NCI-H2107 treated with DMSO at 0.1 percent for 48 hours (cell line): ENCODE measurements around the gene FBXO46.

Experiments
- DNase-seq: peaks from one replicate; lab custom pipeline; 2025; ENCODE audit not compliant: unreplicated experiment; lab: John Stamatoyannopoulos, UW

Gene FBXO46

DNA sequence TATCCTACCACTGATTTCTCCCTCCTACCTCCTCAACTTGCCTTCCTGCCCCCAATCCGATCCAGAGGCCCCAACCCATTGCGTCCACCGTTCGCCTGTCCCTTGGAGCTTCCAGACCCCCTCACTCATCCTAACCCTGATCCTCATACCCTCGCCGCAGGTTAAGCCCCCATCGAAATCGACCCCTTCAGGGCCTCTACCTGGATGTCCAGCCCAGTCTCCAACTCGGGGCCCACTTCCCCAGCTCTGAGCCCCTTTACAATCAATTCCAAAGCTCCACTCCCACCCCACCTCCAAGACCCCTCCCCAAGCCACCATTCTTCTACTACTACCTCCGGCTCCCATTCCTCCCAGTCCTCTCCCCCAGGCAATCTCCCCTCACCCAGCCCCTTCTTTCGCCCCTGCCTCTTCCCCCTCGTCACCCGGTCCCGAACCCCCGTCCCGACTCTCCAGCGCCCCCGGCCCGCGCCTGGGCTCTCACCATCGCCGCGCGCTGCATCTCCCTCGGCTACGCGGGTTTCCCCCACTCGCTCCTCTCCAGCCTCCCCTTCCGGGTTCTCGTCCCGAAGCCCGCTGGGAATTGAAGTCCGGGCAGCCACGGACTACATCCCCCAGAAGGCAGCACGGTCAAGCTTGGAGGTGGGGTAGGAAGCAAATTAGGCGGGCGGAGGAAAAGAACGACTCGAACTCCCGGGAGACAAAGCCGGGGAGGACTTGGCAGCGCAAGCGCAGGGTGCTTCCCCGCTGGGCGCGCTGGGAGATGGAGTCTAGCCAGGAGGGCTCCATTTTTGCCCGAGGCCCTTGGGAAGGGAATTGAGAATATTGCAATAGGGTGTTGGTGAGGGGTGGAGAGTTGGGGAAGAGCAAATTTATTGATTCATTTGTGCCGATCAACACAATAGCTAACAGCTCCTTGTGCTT, at the start of gene FBXO46:
Gene FBXO46 (minus strand): TSS at position 529 of the 921 bp plus-strand sequence. CDS start 17,401 bp downstream, outside the sequence.
- DNase-seq, result peak; percentile 98

DNA sequence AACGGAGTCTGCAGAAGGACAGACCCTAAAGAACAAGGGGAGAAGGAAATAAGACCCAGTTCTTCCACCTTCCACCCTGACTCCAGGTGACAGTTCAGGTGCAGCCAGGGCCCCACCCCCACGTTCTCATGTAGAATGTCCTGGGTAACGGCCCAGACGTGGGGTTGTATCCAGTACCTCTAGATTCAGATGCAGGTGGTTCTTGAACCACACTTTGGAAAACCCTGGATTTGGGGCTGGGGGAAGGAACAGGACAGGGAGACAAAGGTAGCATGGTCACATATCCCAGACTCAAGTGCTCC, 49.4 kb upstream of the FBXO46 start:
- DNase-seq, result no peak

DNA sequence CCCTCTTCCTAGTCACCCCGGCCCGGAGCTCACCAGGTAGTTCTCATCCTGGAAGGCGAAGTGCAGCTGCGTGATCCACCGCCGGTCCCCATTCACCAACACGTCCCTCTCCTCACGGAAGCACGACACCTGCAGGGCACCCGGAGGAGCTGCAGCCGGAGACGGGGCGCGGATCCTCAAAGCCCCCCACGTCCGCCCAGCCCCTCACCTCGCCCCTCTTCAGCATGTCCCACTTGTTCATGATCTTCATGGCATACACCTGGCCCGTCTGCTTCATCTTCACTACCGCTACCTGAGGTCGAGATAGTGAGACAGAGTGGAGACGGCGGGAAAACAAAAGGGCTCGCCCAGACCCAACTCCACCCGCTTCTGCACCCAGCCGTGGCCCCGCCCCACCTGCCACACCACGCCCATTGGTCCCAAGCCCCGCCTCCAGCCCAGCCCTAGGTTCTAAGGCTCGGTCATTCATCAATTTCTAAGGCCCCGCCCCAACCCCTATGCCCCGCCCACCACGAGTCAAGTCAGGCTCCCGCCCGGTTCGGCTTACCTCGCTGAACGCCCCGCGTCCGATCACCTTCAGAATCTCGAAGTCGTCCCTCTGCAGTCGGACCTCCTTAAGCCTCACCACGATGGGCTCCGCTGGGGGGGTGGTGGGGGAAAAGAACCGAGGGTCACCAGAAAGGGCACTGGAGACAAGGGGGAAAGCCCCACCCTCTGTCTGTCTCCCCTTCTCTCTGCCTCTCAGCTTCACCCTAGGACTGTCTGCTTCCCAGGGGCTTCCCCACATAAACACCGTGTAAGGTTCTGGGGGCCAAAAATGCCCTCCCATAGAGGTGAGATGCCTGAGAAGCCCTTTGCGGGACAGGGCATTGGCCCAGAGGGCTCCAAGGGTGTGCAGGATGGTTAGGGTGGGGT, 48.8 kb upstream of the FBXO46 start:
- DNase-seq, result peak; percentile 13

- DNase-seq, result no peak
These were observed 47.4 kb upstream of the FBXO46 start for GRCh38 chr19:45778010-45778661.

- no peak for DNase-seq
These were observed 46.8 kb upstream of the FBXO46 start for GRCh38 chr19:45777395-45777961.

DNA sequence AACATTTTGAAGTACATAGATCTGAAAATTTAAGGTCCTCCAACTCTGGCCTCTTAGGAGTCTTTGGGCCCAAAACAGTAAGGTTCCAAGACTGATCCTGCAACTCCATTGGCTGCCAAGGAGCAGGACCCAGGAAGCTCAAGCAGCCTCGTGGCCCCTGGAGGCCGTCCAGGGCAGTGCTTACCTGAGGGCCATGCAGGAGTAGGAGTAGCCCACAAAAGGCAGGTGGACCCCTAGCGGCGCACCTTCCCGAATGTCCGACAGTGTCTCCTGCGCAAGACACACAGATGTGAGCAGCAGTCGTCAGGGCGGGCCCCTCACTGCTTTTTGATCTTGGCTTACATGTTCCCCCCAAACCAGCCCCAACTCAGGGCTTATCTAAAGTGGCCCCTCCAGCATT, 44.1 kb upstream of the FBXO46 start:
- no peak for DNase-seq

DNA sequence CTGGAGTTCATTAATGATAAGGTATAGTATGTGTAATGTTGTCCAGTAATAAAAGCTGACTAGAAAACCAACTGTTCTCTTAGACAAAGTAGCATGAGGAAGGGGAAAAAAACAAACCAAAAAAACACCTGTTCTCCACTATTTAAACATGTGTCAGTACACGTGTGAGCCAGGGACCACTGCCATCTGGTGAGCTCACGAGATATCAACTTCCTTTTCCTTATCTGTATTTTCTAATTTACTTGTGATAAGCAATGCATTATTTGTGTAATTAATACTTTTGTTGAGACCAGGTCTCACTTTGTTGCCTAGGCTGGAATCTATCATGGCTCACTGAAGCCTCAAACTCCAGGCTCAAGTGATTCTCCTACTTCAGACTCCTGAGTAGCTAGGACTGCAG, 42.7 kb upstream of the FBXO46 start:
- no peak for DNase-seq

DNA sequence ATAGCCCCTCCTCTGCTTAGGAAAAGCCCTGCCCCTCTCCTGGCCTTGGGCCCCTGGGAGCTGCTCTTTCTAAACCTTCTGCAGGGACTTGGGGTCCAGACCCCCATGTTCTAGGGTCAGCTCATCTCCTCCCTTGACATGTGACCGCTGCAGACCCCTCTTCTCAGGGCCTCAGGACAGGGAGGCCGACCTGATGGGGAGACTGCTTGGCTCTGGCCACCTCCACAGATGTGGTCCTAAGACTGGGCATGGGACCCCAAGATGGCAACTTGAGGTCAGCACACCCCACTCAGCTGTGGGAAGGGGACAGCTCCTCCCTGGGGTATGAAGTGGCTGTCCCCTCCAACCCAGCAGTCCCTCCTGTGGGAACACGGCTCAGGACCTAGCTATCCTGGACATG, 42.2 kb upstream of the FBXO46 start:
- DNase-seq, result no peak

- DNase-seq, result peak; percentile 20
These were observed 41.6 kb upstream of the FBXO46 start for GRCh38 chr19:45772130-45772840.

DNA sequence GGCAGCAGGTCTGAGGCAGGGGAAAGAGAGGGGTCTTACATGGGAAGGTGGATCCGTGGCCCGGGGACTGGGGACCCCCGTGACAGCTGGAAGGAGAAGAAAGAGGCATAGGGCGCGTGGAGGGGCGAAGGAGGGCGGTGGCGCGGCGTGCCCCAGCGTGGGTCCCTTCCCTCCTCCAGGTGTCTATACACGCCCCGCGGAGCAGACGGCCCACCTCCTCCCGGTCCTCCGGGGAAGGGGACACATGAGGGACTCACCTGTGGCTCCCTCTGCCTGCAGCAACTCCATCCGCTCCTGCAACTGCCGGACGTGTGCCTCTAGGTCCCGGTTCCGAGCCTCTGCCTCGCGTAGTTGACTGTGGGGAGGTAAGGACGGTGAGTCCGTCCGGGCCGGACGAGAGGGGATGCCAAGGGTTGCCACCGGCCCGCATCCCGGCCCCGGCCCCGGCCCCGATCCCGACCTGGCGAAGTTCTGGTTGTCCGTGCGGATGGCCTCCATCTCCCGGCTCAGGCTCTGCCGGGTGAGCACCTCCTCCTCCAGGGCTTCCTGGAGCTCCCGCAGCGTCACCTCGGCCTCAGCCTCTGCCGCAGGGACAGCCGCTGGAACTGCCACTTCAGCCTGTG, 40.7 kb upstream of the FBXO46 start:
- DNase-seq, result no peak

- DNase-seq, result peak; percentile 92
These were observed 39.8 kb upstream of the FBXO46 start for GRCh38 chr19:45770192-45771101.

DNA sequence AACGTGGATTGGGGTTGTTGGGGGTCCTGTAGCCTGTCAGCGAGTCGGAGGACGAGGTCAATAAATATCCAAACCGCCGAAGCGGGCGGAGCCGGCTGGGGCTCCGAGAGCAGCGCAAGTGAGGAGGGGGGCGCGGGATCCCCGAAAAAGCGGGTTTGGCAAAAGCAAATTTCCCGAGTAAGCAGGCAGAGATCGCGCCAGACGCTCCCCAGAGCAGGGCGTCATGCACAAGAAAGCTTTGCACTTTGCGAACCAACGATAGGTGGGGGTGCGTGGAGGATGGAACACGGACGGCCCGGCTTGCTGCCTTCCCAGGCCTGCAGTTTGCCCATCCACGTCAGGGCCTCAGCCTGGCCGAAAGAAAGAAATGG, 39.1 kb upstream of the FBXO46 start:
- no peak for DNase-seq

DNA sequence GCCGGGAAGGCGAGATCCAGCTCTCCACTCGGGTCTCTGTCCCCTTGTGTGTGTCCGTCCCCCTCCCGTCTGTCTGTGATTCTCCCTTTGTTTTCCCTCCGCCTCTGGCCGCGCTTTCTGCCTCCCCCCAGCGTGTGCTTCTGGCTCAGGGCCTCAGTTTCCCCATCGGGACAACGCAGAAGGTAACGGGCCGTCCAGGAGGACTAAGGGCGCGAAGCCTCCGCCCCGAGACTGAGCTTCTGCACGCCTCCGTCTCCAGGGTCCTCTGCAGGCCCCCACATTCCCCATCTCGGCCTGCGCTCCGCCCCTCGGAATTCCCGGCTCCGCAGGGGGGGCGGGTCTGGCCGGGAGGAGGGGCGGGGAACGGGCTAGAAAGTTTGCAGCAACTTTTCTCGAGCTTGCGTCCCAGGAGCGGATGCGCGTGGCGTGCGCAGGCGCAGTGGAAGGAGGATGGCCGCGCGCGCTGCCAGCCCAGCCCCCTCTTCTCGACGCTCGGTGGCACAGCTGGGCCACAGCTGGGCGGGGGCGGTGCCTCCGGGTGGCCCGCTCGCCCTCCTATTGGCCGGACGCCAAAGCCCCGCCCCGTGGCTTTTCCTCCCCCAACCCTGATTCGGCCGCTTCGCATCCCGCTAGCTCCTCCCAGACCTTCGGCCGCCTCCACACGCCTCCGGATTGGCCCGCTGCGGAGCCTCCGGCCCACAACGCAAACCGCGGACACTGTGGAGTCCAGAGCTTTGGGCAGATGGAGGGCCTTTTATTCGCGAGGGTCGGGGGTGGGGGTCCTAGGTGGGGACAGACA, 38.5 kb upstream of the FBXO46 start, which contains the start of gene SIX5:
Gene SIX5 (minus strand): TSS at position 269 of the 799 bp plus-strand sequence. CDS start 408 bp downstream, outside the sequence.
- peak; percentile 73 for DNase-seq

DNA sequence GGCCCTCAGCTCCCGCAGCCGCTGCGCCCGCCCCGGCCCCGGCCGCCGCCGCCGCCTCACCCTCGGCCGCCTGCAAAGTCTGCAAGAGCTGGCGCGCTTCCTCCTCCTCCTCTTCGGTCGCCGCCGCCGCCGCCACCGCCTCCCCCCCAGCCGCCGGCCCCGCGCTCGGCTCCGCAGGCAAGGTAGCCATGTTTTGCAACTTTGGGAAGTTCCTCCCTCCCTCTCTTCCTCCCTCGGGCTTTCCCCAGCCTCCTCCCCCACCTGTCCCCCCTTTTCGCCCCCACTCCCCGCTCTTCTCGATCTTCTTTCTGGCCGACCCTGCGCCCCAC, 37.9 kb upstream of the FBXO46 start:
- DNase-seq, result no peak

- DNase-seq, result no peak
These were observed 37.4 kb upstream of the FBXO46 start for GRCh38 chr19:45767881-45768654.

DNA sequence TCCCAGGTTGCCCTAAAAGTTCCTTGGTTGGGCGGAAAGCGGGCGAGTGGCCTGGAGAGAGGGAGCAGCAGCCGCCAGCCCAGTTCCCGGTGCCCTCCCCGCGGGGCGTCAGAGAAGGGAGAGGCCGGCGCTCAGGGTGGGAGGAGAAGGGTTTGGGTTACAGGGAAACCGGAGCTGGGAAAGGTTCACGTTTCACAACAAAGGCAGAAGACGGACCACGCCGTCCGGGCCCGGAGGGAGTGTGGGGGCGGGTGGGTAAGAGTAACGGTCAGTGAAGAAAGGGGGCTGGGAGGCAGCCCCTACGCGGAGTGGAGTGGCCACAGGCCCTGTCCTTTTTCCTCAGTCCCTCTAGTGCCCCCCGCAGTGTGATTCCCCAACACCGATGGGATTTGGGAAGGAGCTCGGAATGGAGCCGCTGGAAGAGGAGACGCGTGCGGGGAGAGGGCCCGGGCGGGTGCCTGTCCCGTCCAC, 36.7 kb upstream of the FBXO46 start:
- peak; percentile 70 for DNase-seq

DNA sequence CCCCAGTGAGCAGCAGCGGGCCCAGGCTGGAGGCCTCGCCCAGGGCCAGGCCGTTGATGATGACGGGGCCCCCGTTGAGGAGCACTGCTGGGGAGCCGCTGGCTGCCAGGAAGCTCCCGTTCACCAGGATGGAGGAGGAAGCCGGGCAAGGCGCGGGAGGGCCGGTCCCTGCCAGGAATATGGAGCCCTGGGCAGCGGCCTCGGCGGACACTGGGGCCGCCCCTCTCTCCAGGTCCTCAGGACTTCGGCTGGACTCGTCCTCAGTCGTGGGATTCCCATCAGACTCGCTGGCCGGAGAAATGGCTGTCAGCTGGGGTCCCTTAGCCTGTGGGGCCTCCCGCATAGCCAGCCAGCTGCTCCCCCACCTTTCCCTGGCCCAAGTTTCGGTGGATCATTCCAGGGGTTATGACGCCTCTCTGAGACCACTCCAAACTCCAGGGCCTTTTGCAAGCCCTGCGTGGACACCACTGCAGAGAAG, 36.2 kb upstream of the FBXO46 start:
- no peak for DNase-seq
